GM21367 (cell line): ENCODE data around the gene CD200R1L.

Source experiments
- ATAC-seq: cut with Tn5 transposase; IDR thresholded peaks from one replicate; pipeline ENCODE4 v1.9.1; 2021; ENCODE audit not compliant: unreplicated experiment

Gene CD200R1L

GRCh38 chr3:112770032-112770626 is 76.5 kb downstream of the CD200R1L start:
- ATAC-seq: no peak

- no peak for ATAC-seq
These were observed 77.2 kb downstream of the CD200R1L start for GRCh38 chr3:112769286-112769978.

- ATAC-seq: no peak
These were observed 78.9 kb downstream of the CD200R1L start for GRCh38 chr3:112767777-112768176.

- peak; percentile 60 for ATAC-seq
These were observed 79.5 kb downstream of the CD200R1L start for GRCh38 chr3:112767177-112767576.
